ENCODE data around the gene HEMGN. TPM values are rescaled to one million over a fixed set of nuclear protein-coding genes. Genes with fewer than 3 reads are reported as not detected.
"Not testable (repeated sequence)": the region's sequence is repeated elsewhere in the genome, so short reads cannot be mapped to it uniquely, and the experiment has no call there.

Gene HEMGN
- total RNA-seq, 2 donors from 2014 or later, result 0.22 TPM; not detected in 1

GRCh38 chr9:97962136-97962535 lies 24.2 kb upstream of the HEMGN start:
- H3K4me1 ChIP-seq, result no peaks in the 10 kb centered on the region
- no peak overlapping the region for H3K9ac ChIP-seq (ENCODE audit: low read depth in 2 of 2, low read length in 2 of 2)
- no peak for DNase-seq
- H3K36me3 ChIP-seq, result no peaks in the 10 kb centered on the region
- H3K9me3 ChIP-seq, result no peaks in the 10 kb centered on the region
- H3K27me3 ChIP-seq, result no peaks in the 10 kb centered on the region
- TF ChIP-seq CTCF (IDR thresholded peaks at IDR 0.05), result no peak
- no peak overlapping the region for H3K27ac ChIP-seq
- intact Hi-C loops (cut with DNase I), result no loop called here
- H3K4me3 ChIP-seq, result no peak overlapping the region

- Histone ChIP-seq H3K36me3 (no peaks in the 10 kb centered on the region), H3K9ac (ENCODE audit: low read depth in 2 of 2, low read length in 2 of 2) (no peak overlapping the region), H3K4me3 (no peak overlapping the region), H3K4me1 (no peaks in the 10 kb centered on the region), H3K9me3 (no peaks in the 10 kb centered on the region), H3K27ac (no peak overlapping the region), H3K27me3 (no peaks in the 10 kb centered on the region)
- DNase-seq, result no peak
- intact Hi-C loops (cut with DNase I), result no loop called here
- no peak for TF ChIP-seq CTCF (IDR thresholded peaks at IDR 0.05)
These were observed 23.4 kb upstream of the HEMGN start for GRCh38 chr9:97961361-97961760.

- H3K27ac ChIP-seq; H3K9me3 ChIP-seq; H3K4me1 ChIP-seq; H3K4me3 ChIP-seq; DNase-seq; H3K36me3 ChIP-seq; H3K9ac ChIP-seq (ENCODE audit: low read depth in 2 of 2, low read length in 2 of 2); H3K27me3 ChIP-seq; intact Hi-C loops (cut with DNase I): not testable (repeated sequence)
These were observed 22.8 kb upstream of the HEMGN start for GRCh38 chr9:97960678-97961328.

GRCh38 chr9:97959585-97959984 lies 21.6 kb upstream of the HEMGN start:
- Histone ChIP-seq H3K36me3 (no peaks in the 10 kb centered on the region), H3K4me3 (no peak overlapping the region), H3K9me3 (no peaks in the 10 kb centered on the region), H3K4me1 (no peaks in the 10 kb centered on the region), H3K27ac (no peak overlapping the region), H3K27me3 (no peaks in the 10 kb centered on the region), H3K9ac (ENCODE audit: low read depth in 2 of 2, low read length in 2 of 2) (no peak overlapping the region)
- TF ChIP-seq CTCF (IDR thresholded peaks at IDR 0.05), result no peak
- no peak for DNase-seq
- intact Hi-C loops (cut with DNase I), result no loop called here

GRCh38 chr9:97958812-97959511 lies 21.0 kb upstream of the HEMGN start:
- intact Hi-C loops (cut with DNase I), result no loop called here
- H3K27ac ChIP-seq, result no peak overlapping the region

More at GRCh38 chr9:97958812-97959511, 21.0 kb upstream of the HEMGN start:
- H3K27me3 ChIP-seq, result no peaks in the 10 kb centered on the region
- H3K4me3 ChIP-seq, result no peak overlapping the region
- no peak for DNase-seq
- no peaks in the 10 kb centered on the region for H3K9me3 ChIP-seq
- H3K36me3 ChIP-seq, result no peaks in the 10 kb centered on the region
- H3K4me1 ChIP-seq, result no peaks in the 10 kb centered on the region
- H3K9ac ChIP-seq (ENCODE audit: low read depth in 2 of 2, low read length in 2 of 2), result no peak overlapping the region
- TF ChIP-seq CTCF (IDR thresholded peaks at IDR 0.05), result no peak
